ENCODE measurements around the gene MTCH2.
"Not testable (repeated sequence)": the region's sequence is repeated elsewhere in the genome, so short reads cannot be mapped to it uniquely, and the experiment has no call there.

The MTCH2 gene

DNA sequence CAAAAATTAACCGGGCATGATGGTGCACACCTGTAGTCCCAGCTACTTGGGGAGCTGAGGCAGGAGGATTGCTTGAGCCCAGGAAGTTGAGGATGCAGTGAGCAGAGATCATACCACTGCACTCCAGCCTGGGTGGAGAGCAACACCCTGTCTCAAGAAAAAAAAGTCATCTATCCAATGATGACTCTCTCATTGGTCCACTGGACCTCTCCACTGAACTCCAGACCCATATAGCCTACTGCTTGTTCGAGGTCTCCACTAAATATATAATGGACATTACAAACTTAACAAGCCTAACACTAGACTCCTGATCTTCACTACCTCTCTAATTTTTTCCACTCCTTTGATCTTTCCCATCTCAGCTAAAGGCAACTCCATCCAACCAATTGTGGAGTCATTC is 33.5 kb upstream of the MTCH2 start:
- TF ChIP-seq CTCF (IDR thresholded peaks at IDR 0.05; ENCODE audit: extremely low read depth, insufficient read depth, missing control alignments) = no peak
- DNase-seq (ENCODE audit: low spot score) = no peak
- in situ Hi-C loops (cut with MboI; ENCODE audit: low pct_unique_long_range_greater_than_20kb, low sequenced_read_pairs, unreplicated experiment) = no loop called here

DNA sequence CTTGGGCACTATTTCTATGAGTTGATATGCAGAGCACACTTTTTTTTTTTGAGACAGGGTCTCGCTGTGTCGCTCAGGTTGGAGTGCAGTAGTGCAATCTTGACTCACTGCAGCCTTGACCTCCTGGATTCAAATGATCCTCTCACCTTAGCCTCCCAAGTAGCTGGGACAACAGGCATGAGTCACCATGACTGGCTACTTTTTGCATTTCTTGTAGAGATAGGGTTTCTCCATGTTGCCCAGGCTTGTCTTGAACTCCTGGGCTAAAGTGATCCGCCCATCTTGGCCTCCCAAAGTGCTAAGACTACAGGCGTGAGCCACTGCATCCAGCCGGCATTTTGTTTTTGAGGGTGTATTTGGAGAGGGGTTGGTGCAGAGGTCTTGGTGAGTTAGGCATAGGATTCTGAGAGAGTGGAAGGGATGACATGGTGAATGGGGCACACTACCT is 29.9 kb upstream of the MTCH2 start:
- TF ChIP-seq CTCF (IDR thresholded peaks at IDR 0.05; ENCODE audit: extremely low read depth, insufficient read depth, missing control alignments) = no peak
- in situ Hi-C loops (cut with MboI; ENCODE audit: low pct_unique_long_range_greater_than_20kb, low sequenced_read_pairs, unreplicated experiment) = no loop called here
- DNase-seq (ENCODE audit: low spot score) = no peak

DNA sequence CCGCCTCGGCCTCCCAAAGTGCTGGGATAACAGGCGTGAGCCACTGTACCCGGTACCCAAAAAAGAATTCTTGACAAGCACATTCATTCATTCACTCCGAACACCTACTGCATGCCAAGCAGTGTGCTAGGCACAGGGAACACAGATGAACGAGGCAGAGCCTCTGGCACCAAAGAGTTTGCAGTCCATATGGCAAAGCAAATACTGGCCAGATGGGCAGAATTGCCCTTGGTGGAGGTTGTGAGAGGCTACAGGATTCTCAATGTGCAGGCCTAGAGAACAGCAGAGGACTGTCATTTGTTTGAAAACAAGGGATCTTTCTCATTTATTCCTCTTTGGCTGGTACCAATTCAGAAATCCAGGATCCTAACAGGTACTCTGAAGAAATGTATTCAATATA is 27.5 kb upstream of the MTCH2 start:
- in situ Hi-C loops (cut with MboI; ENCODE audit: low pct_unique_long_range_greater_than_20kb, low sequenced_read_pairs, unreplicated experiment) = no loop called here
- DNase-seq (ENCODE audit: low spot score) = no peak
- no peak for TF ChIP-seq CTCF (IDR thresholded peaks at IDR 0.05; ENCODE audit: extremely low read depth, insufficient read depth, missing control alignments)

DNA sequence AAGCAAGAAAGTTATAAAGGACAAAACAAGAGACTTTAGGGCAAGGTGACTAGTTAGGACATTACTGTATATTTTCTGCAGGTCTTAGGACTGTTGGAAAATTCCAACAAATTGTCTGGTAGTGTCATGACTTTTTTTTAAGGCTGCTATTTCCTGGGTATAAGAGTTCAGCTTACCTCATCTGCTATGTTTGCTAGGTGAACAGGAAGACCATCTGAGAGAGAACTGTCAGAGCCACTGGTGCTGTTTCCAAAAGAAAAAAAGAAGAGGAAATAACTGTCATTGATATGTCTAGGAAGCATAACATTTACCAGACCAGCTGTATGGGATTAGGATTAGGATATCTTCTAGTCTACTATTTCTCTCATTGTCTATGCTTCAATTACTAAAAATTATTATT is 26.3 kb upstream of the MTCH2 start:
- in situ Hi-C loops (cut with MboI; ENCODE audit: low pct_unique_long_range_greater_than_20kb, low sequenced_read_pairs, unreplicated experiment) = no loop called here
- DNase-seq (ENCODE audit: low spot score) = no peak
- TF ChIP-seq CTCF (IDR thresholded peaks at IDR 0.05; ENCODE audit: extremely low read depth, insufficient read depth, missing control alignments) = no peak

DNA sequence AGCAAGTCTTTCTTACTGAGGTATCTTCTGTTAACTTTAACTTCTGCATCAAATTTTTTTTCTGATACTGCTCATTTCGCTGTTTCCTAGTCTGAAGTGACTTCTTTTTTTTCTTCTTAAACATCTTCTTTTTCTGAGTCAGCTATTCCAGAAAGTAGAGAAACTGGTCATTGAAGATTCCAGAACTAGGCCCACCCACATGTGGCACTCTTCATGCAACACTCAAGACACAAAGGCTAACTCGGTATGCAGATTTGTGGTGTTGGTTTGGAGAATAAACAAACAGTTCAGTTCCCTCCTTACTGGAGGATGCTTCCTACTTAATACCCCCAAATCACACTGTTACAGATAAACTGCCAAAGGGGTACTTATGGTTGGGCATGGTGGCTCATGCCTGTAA is 25.2 kb upstream of the MTCH2 start:
- in situ Hi-C loops (cut with MboI; ENCODE audit: low pct_unique_long_range_greater_than_20kb, low sequenced_read_pairs, unreplicated experiment) = no loop called here
- TF ChIP-seq CTCF (IDR thresholded peaks at IDR 0.05; ENCODE audit: extremely low read depth, insufficient read depth, missing control alignments) = no peak
- DNase-seq (ENCODE audit: low spot score) = no peak

GRCh38 chr11:47667135-47667534 is 24.8 kb upstream of the MTCH2 start:
- TF ChIP-seq CTCF (IDR thresholded peaks at IDR 0.05; ENCODE audit: extremely low read depth, insufficient read depth, missing control alignments) = no peak
- in situ Hi-C loops (cut with MboI; ENCODE audit: low pct_unique_long_range_greater_than_20kb, low sequenced_read_pairs, unreplicated experiment) = no loop called here
- DNase-seq (ENCODE audit: low spot score) = no peak

- in situ Hi-C loops (cut with MboI; ENCODE audit: low pct_unique_long_range_greater_than_20kb, low sequenced_read_pairs, unreplicated experiment); DNase-seq (ENCODE audit: low spot score): not testable (repeated sequence)
Measured at GRCh38 chr11:47664936-47665335, 22.6 kb upstream of the MTCH2 start.
